Daoy (cell line): Measurements from ENCODE around the gene ARHGEF10L. TPM values are rescaled to one million over a fixed set of nuclear protein-coding genes. Genes with fewer than 3 reads are reported as not detected.
"Not testable (repeated sequence)": the region's sequence is repeated elsewhere in the genome, so short reads cannot be mapped to it uniquely, and the experiment has no call there.

Source experiments
- DNase-seq: peaks from one replicate; pipeline ENCODE4 v3.0.0-alpha.2; 2015; ENCODE audit warnings: low read depth
- total RNA-seq: library from RNA; depleted of rRNA; stranded (reverse); fragments of >200 nt; shearing (Covaris generic); gene quantifications from 2 replicates; pipeline ENCODE4 v1.2.3, GENCODE V29; 2014; rRNA removed

Gene ARHGEF10L
- total RNA-seq, 1 experiment from 2014 or later, result 7.5 TPM

GRCh38 chr1:17741052-17741451 lies 201.6 kb downstream of the ARHGEF10L start:
- no peak for DNase-seq

DNA sequence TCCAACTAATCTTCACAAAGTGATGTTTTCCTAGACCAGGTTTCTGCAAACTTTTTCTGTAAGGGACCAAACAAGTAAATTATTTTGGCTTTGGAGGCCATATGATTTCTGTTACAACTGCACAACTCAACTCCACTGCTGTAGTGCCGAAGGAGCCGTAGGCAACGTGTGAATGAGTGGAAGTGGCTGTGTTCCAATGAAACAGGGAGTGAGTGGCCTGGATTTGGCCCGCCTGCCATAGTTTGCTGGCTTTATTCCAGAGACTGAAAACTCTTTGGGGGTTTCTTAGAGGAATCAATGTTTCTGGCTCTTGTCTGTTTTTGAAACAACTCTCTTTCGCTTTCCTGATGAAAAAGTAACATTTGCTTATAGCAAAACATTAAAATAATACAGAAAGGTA lies 203.1 kb downstream of the ARHGEF10L start:
- peak; percentile 30 for DNase-seq

DNA sequence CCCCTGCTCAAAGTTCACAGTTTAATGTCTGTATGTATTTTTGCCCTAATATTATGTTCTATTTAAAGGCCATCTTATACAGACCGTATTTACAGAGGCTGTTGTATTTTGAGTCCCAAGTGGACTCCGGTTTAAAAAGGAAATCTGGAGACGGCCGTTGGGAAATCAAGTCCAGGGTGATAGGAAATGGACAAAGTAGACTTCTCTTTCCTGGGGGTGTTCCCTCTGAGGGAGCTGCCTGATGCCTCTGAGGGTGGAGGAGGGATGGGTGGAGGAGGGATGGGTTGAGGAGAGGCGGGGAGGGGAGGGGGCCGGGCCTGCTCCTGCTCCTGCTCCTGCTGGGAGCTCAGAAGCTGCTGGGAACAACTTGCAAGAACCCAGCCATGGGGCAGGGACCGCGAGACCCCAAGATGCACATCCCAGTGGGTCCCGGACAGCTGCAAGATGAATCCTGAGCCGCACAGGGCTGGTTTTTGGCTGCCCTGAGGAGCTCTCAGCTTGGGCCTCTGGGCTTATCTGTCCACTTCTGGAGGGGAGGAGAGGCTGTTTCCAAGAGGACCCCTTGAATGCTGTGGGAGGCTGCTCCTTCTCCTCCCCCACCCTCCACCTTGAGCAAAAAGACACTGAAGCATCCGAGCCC lies 203.6 kb downstream of the ARHGEF10L start:
- DNase-seq, result no peak

DNA sequence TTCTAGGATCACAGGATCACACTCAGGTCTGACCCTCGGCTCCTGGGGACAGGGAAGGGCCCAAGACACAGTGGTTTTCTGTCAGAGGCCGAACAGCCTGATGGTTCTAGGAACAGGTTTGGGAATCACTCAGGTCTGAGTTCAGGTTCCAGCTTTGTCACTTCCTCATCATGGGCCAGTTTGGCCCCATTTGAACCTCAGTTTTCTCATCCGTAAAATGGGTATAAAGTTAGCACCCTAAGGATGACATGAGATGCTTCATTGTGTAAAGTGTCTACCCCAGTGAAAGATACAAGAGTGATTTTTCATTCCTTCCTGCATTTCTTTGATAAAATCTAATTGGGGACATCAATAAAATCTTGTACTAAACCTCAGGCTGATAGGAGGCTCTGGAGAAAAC lies 204.4 kb downstream of the ARHGEF10L start:
- no peak for DNase-seq

GRCh38 chr1:17744666-17745478 lies 205.4 kb downstream of the ARHGEF10L start:
- DNase-seq, result no peak

GRCh38 chr1:17745479-17745955 lies 206.0 kb downstream of the ARHGEF10L start:
- DNase-seq, result no peak

- not testable (repeated sequence) for DNase-seq
Observed at GRCh38 chr1:17746281-17746680, 206.8 kb downstream of the ARHGEF10L start.

DNA sequence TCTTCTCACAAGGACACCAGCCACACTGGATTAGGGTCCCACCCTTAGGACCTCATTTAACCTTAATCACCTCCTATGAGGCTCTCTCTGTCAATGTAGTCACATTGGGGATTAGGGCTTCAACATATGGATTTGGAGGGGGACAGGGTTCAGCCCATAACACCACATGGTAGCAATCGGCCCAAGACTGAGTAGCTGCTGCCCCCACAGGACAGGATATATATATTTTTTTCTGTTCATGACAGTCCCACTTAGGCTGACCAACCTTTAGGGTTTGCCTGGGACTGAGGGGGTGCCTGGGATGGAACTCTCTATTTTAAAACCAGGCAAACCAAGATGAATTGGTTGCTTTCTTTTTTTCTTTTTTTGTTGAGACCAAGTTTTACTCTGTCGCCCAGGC lies 207.4 kb downstream of the ARHGEF10L start:
- no peak for DNase-seq

Other genes with a start within 250 kb of the ARHGEF10L start
- not detected in 2 replicates for gene PADI4, start 231.5 kb upstream of the ARHGEF10L start, total RNA-seq
- gene PADI6, start 167.5 kb upstream of the ARHGEF10L start, total RNA-seq, result not detected in 2 replicates
- 114 and 115 TPM in 2 replicates for gene RCC2, start 100.0 kb upstream of the ARHGEF10L start, total RNA-seq
- gene ACTL8, start 215.6 kb downstream of the ARHGEF10L start, total RNA-seq, result 0.12 and 0.46 TPM in 2 replicates